ENCODE data around the gene TDRD15.

GRCh38 chr2:21183726-21184125 is 60.0 kb downstream of the TDRD15 start:
- TF ChIP-seq, protein P1, sequence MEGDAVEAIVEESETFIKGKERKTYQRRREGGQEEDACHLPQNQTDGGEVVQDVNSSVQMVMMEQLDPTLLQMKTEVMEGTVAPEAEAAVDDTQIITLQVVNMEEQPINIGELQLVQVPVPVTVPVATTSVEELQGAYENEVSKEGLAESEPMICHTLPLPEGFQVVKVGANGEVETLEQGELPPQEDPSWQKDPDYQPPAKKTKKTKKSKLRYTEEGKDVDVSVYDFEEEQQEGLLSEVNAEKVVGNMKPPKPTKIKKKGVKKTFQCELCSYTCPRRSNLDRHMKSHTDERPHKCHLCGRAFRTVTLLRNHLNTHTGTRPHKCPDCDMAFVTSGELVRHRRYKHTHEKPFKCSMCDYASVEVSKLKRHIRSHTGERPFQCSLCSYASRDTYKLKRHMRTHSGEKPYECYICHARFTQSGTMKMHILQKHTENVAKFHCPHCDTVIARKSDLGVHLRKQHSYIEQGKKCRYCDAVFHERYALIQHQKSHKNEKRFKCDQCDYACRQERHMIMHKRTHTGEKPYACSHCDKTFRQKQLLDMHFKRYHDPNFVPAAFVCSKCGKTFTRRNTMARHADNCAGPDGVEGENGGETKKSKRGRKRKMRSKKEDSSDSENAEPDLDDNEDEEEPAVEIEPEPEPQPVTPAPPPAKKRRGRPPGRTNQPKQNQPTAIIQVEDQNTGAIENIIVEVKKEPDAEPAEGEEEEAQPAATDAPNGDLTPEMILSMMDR (IDR thresholded peaks at IDR 0.05) = no peak
- TF ChIP-seq POLR2A (IDR thresholded peaks at IDR 0.05) = no peak
